IPS DF 6.9 (cell line): Measurements from ENCODE around the gene ENTR1.

Experiments used
- DNase-seq: peaks from one replicate; pipeline ENCODE4 v3.0.0-alpha.2; 2013; ENCODE audit warnings: low read depth, low spot score
- H3K27ac ChIP-seq: one replicate; pipeline ENCODE4 v1.5.1; 2013; ENCODE audit warnings: low read length, control low read depth
- H3K27me3 ChIP-seq: 2 replicates; pipeline ENCODE4 v1.6.1; 2013; ENCODE audit warnings: mild to moderate bottlenecking, low read length; ENCODE audit not compliant: control insufficient read depth, insufficient read depth
- H3K36me3 ChIP-seq: 2 replicates; pipeline ENCODE4 v1.6.1; 2013; ENCODE audit warnings: low read length; ENCODE audit not compliant: control insufficient read depth, insufficient read depth
- H3K4me1 ChIP-seq: 2 replicates; pipeline ENCODE4 v1.6.1; 2013; ENCODE audit warnings: low read length; ENCODE audit not compliant: control insufficient read depth, insufficient read depth
- H3K4me3 ChIP-seq: 2 replicates; pipeline ENCODE4 v1.5.1; 2013; ENCODE audit warnings: mild to moderate bottlenecking, low read length
- H3K9me3 ChIP-seq: 2 replicates; pipeline ENCODE4 v1.6.1; 2013; ENCODE audit warnings: low read length, inconsistent platforms; ENCODE audit not compliant: control insufficient read depth, insufficient read depth
- WGBS: extraction: QIAGEN DNeasy Blood & Tissue Kit; methylation state at CpG from one replicate; pipeline ENCODE4 v1.1.7; 2013; ENCODE audit warnings: mixed read lengths, missing lambda C conversion rate; ENCODE audit not compliant: insufficient read length, insufficient coverage; 5-methylcytosine and 5-hydroxymethylcytosine counted together

The ENTR1 gene

GRCh38 chr9:136404801-136405136 lies 5.6 kb downstream of the ENTR1 start:
- H3K4me3 ChIP-seq, result no peak overlapping the region
- DNase-seq, result no peak
- H3K27ac ChIP-seq, result no peak overlapping the region
- H3K4me1 ChIP-seq, result no peaks in the 10 kb centered on the region; the same call in 1 of the 2 replicates
- WGBS, result no CpG with 5 or more reads among the region's 14 CpGs
- H3K9me3 ChIP-seq, result no peaks in the 10 kb centered on the region
- peaks cover 32% of the 10 kb centered on the region for H3K36me3 ChIP-seq
- H3K27me3 ChIP-seq, result no peaks in the 10 kb centered on the region

- Histone ChIP-seq H3K9me3 (no peaks in the 10 kb centered on the region), H3K4me3 (no peak overlapping the region), H3K27ac (no peak overlapping the region), H3K27me3 (no peaks in the 10 kb centered on the region), H3K36me3 (peaks cover 32% of the 10 kb centered on the region), H3K4me1 (no peaks in the 10 kb centered on the region)
- no peak for DNase-seq
- no CpG with 5 or more reads among the region's 32 CpGs for WGBS
Observed at GRCh38 chr9:136403915-136404800, 6.3 kb downstream of the ENTR1 start.

DNA sequence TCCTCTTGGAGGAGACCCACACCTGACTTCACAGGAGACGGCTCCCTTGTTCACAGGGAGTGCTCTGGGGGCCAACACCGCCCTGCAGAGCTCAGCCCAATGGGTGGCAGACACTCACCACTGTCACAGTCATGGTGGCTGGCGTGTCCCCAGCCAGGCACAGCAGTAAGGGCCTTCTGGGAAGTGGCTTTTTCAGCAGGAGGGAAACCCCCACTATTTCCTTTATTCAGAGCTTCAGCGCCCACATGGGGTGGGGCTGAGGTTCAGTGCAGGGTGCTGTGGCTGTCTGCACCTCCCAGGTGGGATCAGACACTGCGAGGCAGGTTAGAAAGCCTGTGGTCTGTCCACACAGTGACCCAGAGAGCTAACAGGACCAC lies 6.9 kb downstream of the ENTR1 start:
- Histone ChIP-seq H3K4me1 (no peaks in the 10 kb centered on the region), H3K9me3 (no peaks in the 10 kb centered on the region), H3K27me3 (no peaks in the 10 kb centered on the region), H3K4me3 (no peak overlapping the region), H3K27ac (no peak overlapping the region), H3K36me3 (peaks cover 30% of the 10 kb centered on the region)
- no CpG with 5 or more reads among the region's 5 CpGs for WGBS
- DNase-seq, result no peak

DNA sequence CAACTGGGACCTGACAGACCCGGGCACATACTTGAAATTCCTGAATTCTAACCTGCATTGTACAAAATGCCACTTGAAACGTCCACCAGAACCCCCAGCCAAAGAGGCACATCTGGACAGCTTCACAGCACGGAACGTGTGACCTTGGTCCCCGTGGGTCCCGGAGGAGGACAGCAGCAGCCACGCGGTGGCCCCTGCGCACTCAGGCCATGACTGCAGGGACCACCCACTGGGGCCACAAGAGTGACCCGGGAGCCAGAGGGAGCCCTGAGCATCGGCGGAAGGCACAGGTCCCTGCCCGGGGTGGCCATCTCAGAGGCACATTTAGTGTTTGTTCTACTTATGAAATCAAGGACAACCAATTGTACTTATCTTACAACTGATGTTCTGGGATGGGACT lies 8.3 kb downstream of the ENTR1 start:
- Histone ChIP-seq H3K9me3 (no peaks in the 10 kb centered on the region), H3K36me3 (peaks cover 29% of the 10 kb centered on the region), H3K27ac (no peak overlapping the region), H3K4me1 (no peaks in the 10 kb centered on the region), H3K27me3 (no peaks in the 10 kb centered on the region), H3K4me3 (no peak overlapping the region)
- no peak for DNase-seq
- no CpG with 5 or more reads among the region's 13 CpGs for WGBS

DNA sequence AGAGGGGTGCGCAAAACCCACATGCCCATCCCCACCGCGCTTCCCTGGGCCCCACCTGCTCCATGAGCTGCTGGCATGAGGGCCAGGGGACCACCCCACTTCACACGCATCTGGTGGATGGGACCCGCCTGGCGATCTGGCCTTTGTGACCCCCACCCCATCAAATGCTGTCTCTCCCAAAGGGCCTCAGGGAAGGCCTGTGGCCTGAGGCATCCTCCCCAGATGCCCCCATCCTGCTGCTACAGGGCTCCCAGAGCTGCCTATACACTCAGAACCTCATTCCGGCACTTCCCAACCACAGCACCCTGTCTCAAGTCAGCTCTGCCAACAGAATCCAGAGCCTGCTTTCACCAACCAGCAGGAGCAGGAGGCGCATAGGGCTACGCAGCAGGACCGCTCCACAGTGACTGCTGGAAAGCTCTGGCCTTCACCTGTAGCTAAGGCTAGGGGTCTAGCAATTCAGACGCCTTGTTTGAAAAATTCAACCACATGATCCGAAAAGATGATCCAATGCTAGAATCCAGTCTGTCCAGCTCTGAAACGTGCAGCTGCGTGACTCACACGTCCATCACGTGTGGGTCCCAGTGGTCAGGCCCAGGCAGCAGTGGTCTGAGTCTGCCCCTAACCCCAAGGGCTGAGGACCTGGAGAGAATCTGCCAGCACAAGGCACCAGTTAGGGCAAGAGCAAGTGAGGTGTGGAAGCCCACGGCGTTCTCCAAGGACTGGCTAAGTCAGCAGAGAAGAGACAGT lies 9.1 kb downstream of the ENTR1 start:
- peaks cover 32% of the 10 kb centered on the region for H3K36me3 ChIP-seq

GRCh38 chr9:136400038-136400834 lies 10.2 kb downstream of the ENTR1 start, which contains the start of gene SNAPC4:
SNAPC4 (minus strand) TSS chr9:136400170; CDS start chr9:136398428, 1,742 bp downstream.
- WGBS, result no CpG with 5 or more reads among the region's 71 CpGs
- peak; percentile 76 for DNase-seq
- Histone ChIP-seq H3K27me3 (no peaks in the 10 kb centered on the region), H3K9me3 (no peaks in the 10 kb centered on the region), H3K4me1 (no peaks in the 10 kb centered on the region), H3K27ac (no peak within 1 kb of the TSS), H3K36me3 (peaks cover 38% of the 10 kb centered on the region), H3K4me3 (peak within 1 kb of the TSS; percentile 85)

More for the DNA sequence above, 9.1 kb downstream of the ENTR1 start:
- Histone ChIP-seq H3K4me1 (no peaks in the 10 kb centered on the region), H3K9me3 (no peaks in the 10 kb centered on the region), H3K27ac (no peak overlapping the region), H3K4me3 (no peak overlapping the region), H3K27me3 (no peaks in the 10 kb centered on the region)
- WGBS, result no CpG with 5 or more reads among the region's 18 CpGs
- no peak for DNase-seq

- H3K27me3 ChIP-seq, result no peaks in the 10 kb centered on the region
- no peaks in the 10 kb centered on the region for H3K9me3 ChIP-seq
- H3K27ac ChIP-seq, result no peak overlapping the region
- whole genome bisulfite sequencing, result no CpG with 5 or more reads among the region's 67 CpGs
- no peak for DNase-seq
- H3K4me1 ChIP-seq, result no peaks in the 10 kb centered on the region
- H3K4me3 ChIP-seq, result peak overlapping the region; percentile 85
- peaks cover 40% of the 10 kb centered on the region for H3K36me3 ChIP-seq
Observed at GRCh38 chr9:136399176-136400037, 11.0 kb downstream of the ENTR1 start.

DNA sequence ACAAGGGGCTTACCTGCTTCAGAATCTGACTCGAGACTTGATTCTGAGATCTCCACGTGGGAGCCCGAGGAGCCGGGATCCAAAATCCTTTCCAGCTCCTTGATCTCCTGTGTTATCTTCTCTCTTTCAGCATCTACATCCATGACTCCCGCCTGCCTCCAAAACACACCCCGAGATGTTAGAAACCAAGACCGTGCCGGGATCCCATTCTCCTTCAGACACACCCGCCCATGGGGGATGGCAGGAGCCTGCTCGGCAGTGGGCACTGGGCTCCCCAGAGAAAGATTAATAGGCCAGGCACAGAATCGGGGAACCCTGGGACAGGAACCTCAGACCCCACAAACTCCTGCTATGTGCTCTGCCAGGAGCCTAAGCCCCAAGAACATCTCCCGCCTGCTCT lies 12.1 kb downstream of the ENTR1 start:
- peaks cover 33% of the 10 kb centered on the region for H3K36me3 ChIP-seq
- H3K4me1 ChIP-seq, result no peaks in the 10 kb centered on the region
- WGBS, result no CpG with 5 or more reads among the region's 12 CpGs
- H3K27ac ChIP-seq, result no peak overlapping the region
- DNase-seq, result no peak
- no peaks in the 10 kb centered on the region for H3K9me3 ChIP-seq
- H3K27me3 ChIP-seq, result no peaks in the 10 kb centered on the region
- no peak overlapping the region for H3K4me3 ChIP-seq

DNA sequence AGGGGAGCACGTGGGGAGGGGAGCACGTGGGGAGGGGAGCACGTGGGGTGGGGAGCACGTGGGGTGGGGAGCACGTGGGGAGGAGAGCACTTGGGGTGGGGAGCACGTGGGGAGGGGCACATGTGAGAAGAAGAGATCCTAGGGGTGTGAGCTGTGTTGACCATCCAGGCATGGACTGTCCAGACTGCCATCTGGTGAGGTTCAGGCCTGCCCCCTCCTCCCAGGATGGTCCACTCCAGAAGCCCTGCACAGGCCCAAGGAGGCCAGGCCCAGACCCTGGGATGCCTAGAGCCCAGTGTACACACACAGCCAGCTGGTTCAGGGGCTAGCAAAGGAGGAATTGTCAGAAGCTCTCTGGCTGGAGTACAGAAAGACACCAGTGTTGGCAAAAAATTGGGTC lies 12.8 kb downstream of the ENTR1 start:
- no peak overlapping the region for H3K27ac ChIP-seq
- no peak for DNase-seq
- no peak overlapping the region for H3K4me3 ChIP-seq
- no peaks in the 10 kb centered on the region for H3K27me3 ChIP-seq
- no peaks in the 10 kb centered on the region for H3K9me3 ChIP-seq
- WGBS, result no CpG with 5 or more reads among the region's 6 CpGs
- H3K4me1 ChIP-seq, result no peaks in the 10 kb centered on the region
- H3K36me3 ChIP-seq, result peaks cover 38% of the 10 kb centered on the region

DNA sequence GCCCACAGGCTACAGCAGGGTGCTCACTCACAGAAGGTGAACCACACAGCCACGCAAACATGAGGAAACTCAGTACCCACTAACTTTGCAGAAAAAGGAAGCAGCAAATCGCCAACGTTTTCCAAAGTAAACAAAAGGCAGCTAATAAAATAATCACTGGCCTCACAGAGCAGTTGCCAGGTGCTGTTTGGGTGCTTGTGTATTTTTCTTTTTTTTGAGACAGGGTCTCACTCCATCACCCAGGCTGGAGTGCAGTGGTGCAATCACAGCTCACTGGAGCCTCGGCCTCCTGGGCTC lies 14.2 kb downstream of the ENTR1 start:
- no CpG with 5 or more reads among the region's 4 CpGs for WGBS
- Histone ChIP-seq H3K27ac (no peak overlapping the region), H3K36me3 (peaks cover 48% of the 10 kb centered on the region)

More for the DNA sequence above, 14.2 kb downstream of the ENTR1 start:
- Histone ChIP-seq H3K9me3 (no peaks in the 10 kb centered on the region), H3K4me3 (no peak overlapping the region), H3K27me3 (no peaks in the 10 kb centered on the region), H3K4me1 (no peaks in the 10 kb centered on the region)
- no peak for DNase-seq
